ENCODE results near the gene NTNG2.
"Not testable (repeated sequence)": the region's sequence is repeated elsewhere in the genome, so short reads cannot be mapped to it uniquely, and the experiment has no call there.

GRCh38 chr9:132269704-132270516, 108.1 kb downstream of the NTNG2 start:
- not testable (repeated sequence) for TF ChIP-seq EZH2phosphoT487 (IDR thresholded peaks at IDR 0.05; ENCODE audit: borderline replicate concordance)
- TF ChIP-seq, protein P1, sequence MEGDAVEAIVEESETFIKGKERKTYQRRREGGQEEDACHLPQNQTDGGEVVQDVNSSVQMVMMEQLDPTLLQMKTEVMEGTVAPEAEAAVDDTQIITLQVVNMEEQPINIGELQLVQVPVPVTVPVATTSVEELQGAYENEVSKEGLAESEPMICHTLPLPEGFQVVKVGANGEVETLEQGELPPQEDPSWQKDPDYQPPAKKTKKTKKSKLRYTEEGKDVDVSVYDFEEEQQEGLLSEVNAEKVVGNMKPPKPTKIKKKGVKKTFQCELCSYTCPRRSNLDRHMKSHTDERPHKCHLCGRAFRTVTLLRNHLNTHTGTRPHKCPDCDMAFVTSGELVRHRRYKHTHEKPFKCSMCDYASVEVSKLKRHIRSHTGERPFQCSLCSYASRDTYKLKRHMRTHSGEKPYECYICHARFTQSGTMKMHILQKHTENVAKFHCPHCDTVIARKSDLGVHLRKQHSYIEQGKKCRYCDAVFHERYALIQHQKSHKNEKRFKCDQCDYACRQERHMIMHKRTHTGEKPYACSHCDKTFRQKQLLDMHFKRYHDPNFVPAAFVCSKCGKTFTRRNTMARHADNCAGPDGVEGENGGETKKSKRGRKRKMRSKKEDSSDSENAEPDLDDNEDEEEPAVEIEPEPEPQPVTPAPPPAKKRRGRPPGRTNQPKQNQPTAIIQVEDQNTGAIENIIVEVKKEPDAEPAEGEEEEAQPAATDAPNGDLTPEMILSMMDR (conservative IDR thresholded peaks at IDR 0.05; ENCODE audit: low read length): not testable (repeated sequence)

Measured in Loucy (cell line).